HepG2 (cell line): ENCODE measurements around the gene SYNJ2. TPM values are rescaled to one million over a fixed set of nuclear protein-coding genes. Genes with fewer than 3 reads are reported as not detected.

Experiments used
- AFF4 ChIP-seq: sonication (generic); formaldehyde crosslinking; IDR thresholded peaks from 2 replicates; pipeline ENCODE4 v1.4.0; 2020; ENCODE audit warnings: missing genetic modification reagents
- ATRX ChIP-seq: sonication (generic); formaldehyde crosslinking; IDR thresholded peaks from 2 replicates; pipeline ENCODE4 v1.4.0; 2020; ENCODE audit warnings: missing genetic modification reagents, borderline replicate concordance
- NONO ChIP-seq, 2 experiments: fragments of 450-650 bp in 1 of 2; sonication (generic) in 1 of 2; formaldehyde crosslinking in 1 of 2; IDR thresholded peaks in 1 of 2; conservative IDR thresholded peaks in 1 of 2; 2 replicates each; pipeline versions ENCODE4 v1.6.1 to v1.8.0; 2017 to 2022; ENCODE audit warnings: mild to moderate bottlenecking in 1 of 2, missing genetic modification reagents in 1 of 2, moderate library complexity in 1 of 2
- POLR2A ChIP-seq, 2 experiments: IDR thresholded peaks; 2 replicates each; pipeline ENCODE4 v1.6.1; 2011; ENCODE audit warnings: low read depth in 2 of 2, low read length in 2 of 2, mild to moderate bottlenecking in 1 of 2, moderate library complexity in 1 of 2; ENCODE audit not compliant: insufficient read depth in 1 of 2
- PRDM4 ChIP-seq: sonication (generic); formaldehyde crosslinking; IDR thresholded peaks from 2 replicates; pipeline ENCODE4 v1.9.0; 2021; ENCODE audit warnings: missing genetic modification reagents, borderline replicate concordance
- SKI ChIP-seq: fragments of 450-650 bp; IDR thresholded peaks from one replicate; pipeline ENCODE4 v1.6.1; 2018; ENCODE audit warnings: mild to moderate bottlenecking; ENCODE audit not compliant: partially characterized antibody
- TOE1 ChIP-seq: sonication (generic); formaldehyde crosslinking; IDR thresholded peaks from 2 replicates; pipeline ENCODE4 v1.4.0; 2020; ENCODE audit warnings: mild to moderate bottlenecking, missing genetic modification reagents
- ZFP90 ChIP-seq: sonication (generic); formaldehyde crosslinking; IDR thresholded peaks from 2 replicates; pipeline ENCODE4 v1.8.0; 2022; ENCODE audit warnings: missing genetic modification reagents, mild to moderate bottlenecking, inconsistent platforms, borderline replicate concordance
- ZFYVE20 ChIP-seq: sonication (generic); formaldehyde crosslinking; IDR thresholded peaks from 2 replicates; pipeline ENCODE4 v1.8.0; 2023; ENCODE audit warnings: low read depth, mild to moderate bottlenecking, moderate library complexity, missing genetic modification reagents, borderline replicate concordance
- ZNF34 ChIP-seq: sonication (generic); formaldehyde crosslinking; IDR thresholded peaks from 2 replicates; pipeline ENCODE4 v1.4.0; 2020; ENCODE audit warnings: mild to moderate bottlenecking, missing genetic modification reagents, borderline replicate concordance
- ZNF775 ChIP-seq: sonication (generic); formaldehyde crosslinking; IDR thresholded peaks from 2 replicates; pipeline ENCODE4 v1.4.0; 2020; ENCODE audit warnings: missing genetic modification reagents, mild to moderate bottlenecking, moderate library complexity, borderline replicate concordance
- ZNF776 ChIP-seq: sonication (generic); formaldehyde crosslinking; IDR thresholded peaks from 2 replicates; pipeline ENCODE4 v1.4.0; 2020; ENCODE audit warnings: mild to moderate bottlenecking, missing genetic modification reagents
- ZSCAN31 ChIP-seq: sonication (generic); formaldehyde crosslinking; IDR thresholded peaks from 2 replicates; pipeline ENCODE4 v1.5.0; 2020; ENCODE audit warnings: low read depth, mild to moderate bottlenecking, missing genetic modification reagents
- polyA plus RNA-seq, 8 experiments: library from polyadenylated mRNA; depleted of rRNA in 3 of 8; stranded (reverse) in 7 of 8; unstranded in 1 of 8; fragments of >200 nt; fragmentation: Illumina TruSeq in 4 of 8; extraction: Trizol in 4 of 8; gene quantifications; 2 replicates each; pipeline versions ENCODE4 v1.2.1 to v1.2.3, GENCODE V29; 2011 to 2016; ENCODE audit warnings: low read depth in 4 of 8, missing spikeins in 1 of 8, mixed read lengths in 1 of 8; ENCODE audit not compliant: insufficient read depth in 1 of 8
- total RNA-seq, 5 experiments: library from RNA; depleted of rRNA; stranded (reverse); fragments of >200 nt; fragmentation: Illumina TruSeq; extraction: Trizol; gene quantifications; 2 replicates each; pipeline ENCODE4 v1.2.3, GENCODE V29; 2016; ENCODE audit warnings: low read depth in 1 of 5
- TF ChIP-seq, protein P1 (sequence below): sonication (generic); formaldehyde crosslinking; IDR thresholded peaks from 2 replicates; pipeline ENCODE4 v1.4.0; 2020; ENCODE audit warnings: missing genetic modification reagents, borderline replicate concordance
- TF ChIP-seq, protein P2 (sequence below): fragments of 450-650 bp; IDR thresholded peaks from 2 replicates; pipeline ENCODE4 v1.6.1; 2017; ENCODE audit warnings: mild to moderate bottlenecking

The SYNJ2 gene
- total and polyA plus RNA-seq, 2 of the 13 experiments (the other 11 are each of a cell fraction or from before 2014, with no cell fraction given), result 39.1 to 57.6 TPM

DNA sequence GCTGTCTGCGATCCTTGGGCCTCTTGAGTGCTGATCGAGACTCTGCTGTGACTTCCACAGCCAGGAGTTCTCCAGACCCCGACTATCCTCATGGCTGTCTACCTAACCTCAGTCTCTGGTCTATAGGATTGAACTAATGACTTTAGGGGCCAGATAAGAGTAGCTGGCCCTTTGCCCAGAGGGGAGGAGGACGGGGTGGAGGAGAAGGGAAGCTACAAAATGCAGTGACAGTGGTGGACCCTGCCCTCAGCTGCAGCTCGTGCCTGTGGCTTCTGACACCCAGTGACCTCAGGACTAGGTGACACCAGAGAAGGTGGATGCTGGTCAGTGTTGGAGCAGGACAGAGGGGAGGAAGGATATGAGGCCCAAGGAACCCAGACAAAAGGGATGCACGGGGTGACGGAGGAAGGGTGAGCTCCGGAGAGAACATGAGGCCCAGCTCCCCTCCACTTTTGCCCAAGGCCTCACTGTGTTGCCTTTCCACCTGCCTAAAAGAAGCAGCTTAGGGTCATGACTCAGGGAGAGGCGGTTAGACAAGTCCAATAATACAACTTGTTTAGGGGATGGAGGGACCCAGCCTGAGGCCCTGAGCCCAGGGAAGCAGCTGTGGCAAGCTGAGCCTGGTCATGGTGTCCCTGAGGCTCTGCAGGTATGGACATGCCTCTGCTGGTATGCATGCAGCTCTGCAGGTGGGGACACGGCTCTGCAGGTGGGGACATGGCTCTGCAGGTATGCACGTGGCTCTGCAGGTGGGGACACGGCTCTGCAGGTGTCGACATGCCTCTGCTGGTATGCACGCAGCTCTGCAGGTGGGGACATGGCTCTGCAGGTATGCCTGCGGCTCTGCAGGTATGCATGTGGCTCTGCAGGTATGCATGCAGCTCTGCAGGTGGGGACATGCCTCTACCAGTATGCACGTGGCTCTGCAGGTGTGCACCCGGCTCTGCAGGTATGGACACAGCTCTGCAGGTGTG, 67.7 kb downstream of the SYNJ2 start (continued):
- TF ChIP-seq ZSCAN31 (CRISPR knock-in tag) (no peak), AFF4 (CRISPR knock-in tag) (no peak), ZNF775 (no peak), SKI (no peak), NONO (IDR thresholded peaks at IDR 0.05) (no peak), NONO (CRISPR knock-in tag; conservative IDR thresholded peaks at IDR 0.05) (peak; percentile 93), PRDM4 (CRISPR knock-in tag) (no peak), ZNF776 (CRISPR knock-in tag) (peak; percentile 61; the same call in 1 of the 2 replicates), TOE1 (CRISPR knock-in tag) (no peak), ATRX (CRISPR knock-in tag) (no peak), POLR2A (IDR thresholded peaks at IDR 0.05; ENCODE audit: insufficient read depth in 1 of 2, low read depth in 2 of 2, low read length in 2 of 2) (no peak; a peak in 2 of 4 replicates), ZFYVE20 (CRISPR knock-in tag) (0 out of 2 replicates have a peak, but pooled peaks have one; percentile 38), ZFP90 (CRISPR knock-in tag) (no peak), ZNF34 (CRISPR knock-in tag) (no peak)
- TF ChIP-seq, protein P1, sequence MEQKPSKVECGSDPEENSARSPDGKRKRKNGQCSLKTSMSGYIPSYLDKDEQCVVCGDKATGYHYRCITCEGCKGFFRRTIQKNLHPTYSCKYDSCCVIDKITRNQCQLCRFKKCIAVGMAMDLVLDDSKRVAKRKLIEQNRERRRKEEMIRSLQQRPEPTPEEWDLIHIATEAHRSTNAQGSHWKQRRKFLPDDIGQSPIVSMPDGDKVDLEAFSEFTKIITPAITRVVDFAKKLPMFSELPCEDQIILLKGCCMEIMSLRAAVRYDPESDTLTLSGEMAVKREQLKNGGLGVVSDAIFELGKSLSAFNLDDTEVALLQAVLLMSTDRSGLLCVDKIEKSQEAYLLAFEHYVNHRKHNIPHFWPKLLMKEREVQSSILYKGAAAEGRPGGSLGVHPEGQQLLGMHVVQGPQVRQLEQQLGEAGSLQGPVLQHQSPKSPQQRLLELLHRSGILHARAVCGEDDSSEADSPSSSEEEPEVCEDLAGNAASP (CRISPR knock-in tag), result peak; percentile 92; the same call in 1 of the 2 replicates
- TF ChIP-seq, protein P2, sequence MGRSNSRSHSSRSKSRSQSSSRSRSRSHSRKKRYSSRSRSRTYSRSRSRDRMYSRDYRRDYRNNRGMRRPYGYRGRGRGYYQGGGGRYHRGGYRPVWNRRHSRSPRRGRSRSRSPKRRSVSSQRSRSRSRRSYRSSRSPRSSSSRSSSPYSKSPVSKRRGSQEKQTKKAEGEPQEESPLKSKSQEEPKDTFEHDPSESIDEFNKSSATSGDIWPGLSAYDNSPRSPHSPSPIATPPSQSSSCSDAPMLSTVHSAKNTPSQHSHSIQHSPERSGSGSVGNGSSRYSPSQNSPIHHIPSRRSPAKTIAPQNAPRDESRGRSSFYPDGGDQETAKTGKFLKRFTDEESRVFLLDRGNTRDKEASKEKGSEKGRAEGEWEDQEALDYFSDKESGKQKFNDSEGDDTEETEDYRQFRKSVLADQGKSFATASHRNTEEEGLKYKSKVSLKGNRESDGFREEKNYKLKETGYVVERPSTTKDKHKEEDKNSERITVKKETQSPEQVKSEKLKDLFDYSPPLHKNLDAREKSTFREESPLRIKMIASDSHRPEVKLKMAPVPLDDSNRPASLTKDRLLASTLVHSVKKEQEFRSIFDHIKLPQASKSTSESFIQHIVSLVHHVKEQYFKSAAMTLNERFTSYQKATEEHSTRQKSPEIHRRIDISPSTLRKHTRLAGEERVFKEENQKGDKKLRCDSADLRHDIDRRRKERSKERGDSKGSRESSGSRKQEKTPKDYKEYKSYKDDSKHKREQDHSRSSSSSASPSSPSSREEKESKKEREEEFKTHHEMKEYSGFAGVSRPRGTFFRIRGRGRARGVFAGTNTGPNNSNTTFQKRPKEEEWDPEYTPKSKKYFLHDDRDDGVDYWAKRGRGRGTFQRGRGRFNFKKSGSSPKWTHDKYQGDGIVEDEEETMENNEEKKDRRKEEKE, result no peak
